Iris pigment epithelial cell (primary cell): ENCODE results near the gene ENTPD8.
"Not testable (repeated sequence)": the region's sequence is repeated elsewhere in the genome, so short reads cannot be mapped to it uniquely, and the experiment has no call there.

Experiments
- DNase-seq: peaks from one replicate; pipeline ENCODE4 v3.0.0-alpha.2; 2011; ENCODE audit warnings: low read depth

Gene ENTPD8

GRCh38 chr9:137411645-137412380 lies 29.3 kb downstream of the ENTPD8 start:
- peak; percentile 95 for DNase-seq

- peak; percentile 43 for DNase-seq
Observed at GRCh38 chr9:137411260-137411644, 29.9 kb downstream of the ENTPD8 start.

GRCh38 chr9:137410891-137411249 lies 30.3 kb downstream of the ENTPD8 start:
- no peak for DNase-seq

DNA sequence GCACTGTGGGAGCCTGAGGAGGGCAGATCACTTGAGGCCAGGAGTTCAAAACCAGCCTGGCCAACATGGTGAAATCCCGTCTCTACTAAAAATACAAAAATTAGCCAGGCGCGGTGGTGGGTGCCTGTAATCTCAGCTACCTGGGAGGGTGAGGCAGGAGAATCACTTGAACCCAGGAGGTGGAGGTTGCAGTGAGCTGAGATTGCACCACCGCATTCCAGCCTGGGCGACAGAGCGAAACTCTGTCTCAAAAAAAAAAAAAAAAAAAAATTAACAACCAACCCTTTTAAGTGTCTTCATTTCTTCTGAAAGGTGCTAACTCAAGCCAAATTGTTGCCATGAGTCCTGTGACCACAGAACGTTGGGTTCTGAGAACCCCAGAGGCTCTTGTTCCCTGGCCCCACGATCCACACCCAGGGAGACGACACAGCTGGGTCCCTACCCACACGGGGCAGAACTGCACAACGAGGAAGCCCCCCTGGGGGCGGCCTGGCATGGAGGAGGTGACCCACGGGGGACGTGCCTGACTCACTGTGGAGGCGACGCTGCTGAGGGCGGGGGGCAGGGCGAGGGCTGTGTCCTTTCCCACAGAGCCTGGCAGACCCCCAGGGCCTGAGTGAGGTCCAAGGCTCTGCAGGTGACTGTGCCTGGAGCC lies 30.8 kb downstream of the ENTPD8 start:
- DNase-seq = not testable (repeated sequence)

DNA sequence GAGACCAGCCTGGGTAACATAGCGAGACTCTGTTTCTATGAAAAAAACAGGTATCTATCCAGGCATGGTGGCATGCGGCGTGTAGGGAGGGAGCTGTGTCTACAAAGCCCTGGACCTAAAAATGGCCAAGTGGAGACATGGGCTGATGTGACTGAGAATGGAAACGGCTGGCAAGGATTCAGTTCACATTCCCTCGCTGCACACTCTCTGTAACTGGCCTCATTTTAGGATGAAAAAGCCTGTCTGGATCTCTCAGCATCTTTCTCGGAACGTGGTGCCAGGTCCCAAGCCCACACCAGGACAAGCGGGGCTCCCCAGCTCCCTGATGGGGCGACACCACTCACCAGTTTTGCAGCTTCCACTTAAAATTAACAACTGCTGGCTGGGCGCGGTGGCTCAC lies 31.6 kb downstream of the ENTPD8 start:
- DNase-seq = no peak

- DNase-seq = no peak
Observed at GRCh38 chr9:137408651-137409405, 32.3 kb downstream of the ENTPD8 start.

DNA sequence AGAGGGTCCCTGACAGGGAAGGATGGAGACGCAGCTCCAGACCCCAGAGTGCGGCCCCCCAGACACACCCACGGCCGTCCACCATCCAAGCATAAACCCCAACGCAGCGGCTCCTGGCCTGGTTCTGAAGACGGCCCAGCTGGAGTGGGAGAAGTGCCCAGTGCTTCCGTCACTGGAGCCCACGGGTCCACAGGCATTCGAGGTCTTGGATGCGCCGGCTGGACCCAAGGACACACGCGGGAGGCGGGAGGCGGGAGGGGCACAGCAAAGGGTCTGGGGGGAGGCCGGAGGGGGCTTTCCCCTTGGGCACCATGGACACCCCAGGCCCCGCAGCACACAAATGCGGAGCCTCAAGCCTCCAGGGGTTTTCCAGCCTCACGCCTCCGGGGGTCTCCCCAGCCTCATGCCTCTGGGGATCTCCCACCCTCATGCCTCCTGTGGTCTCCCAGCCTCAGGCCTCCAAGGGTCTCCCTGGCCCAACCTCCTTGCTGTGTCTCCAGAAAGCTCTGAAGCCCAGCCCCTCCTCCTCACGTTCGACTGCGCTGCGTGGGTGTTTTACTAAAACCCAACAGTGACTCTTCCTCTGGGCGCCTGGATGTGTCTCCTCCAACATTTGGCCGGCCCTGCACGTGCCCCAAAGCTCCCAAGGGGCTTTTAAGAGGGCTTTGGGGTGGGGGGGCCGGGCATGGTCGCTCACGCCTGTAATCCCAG lies 33.4 kb downstream of the ENTPD8 start:
- no peak for DNase-seq

GRCh38 chr9:137406876-137407589 lies 34.1 kb downstream of the ENTPD8 start:
- DNase-seq = peak; percentile 66

DNA sequence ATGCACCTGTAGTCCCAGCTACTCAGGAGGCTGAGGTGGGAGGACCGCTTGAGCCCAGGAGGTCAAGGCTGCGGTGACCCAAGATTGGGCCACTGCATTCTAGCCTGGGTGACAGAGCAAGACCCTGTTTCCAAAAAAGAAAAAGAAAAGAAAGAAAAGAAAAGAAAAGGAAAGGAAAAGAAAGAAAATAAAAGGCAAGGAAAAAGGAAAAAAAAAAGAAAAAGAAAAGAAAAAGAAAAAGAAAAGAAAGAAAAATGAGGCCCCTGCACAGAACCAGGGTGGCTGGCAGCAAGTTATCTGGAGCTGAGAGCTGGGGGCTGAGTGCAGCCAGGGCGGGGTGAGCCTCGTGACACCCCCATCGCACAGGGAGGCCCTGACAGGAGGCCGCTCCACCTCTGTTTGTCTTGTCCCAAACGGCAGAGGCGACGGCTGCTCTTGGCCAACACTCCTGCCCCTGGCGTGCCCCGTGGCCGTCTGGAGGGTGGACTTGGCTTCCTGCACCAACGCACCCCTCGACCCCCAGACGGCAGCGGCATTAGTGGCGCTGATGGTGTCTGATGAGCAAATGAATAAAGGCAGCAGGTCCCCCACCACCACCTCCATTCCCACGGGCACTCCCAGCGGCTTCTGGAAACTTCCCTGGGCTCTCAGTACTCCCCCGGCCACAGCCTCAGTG lies 34.9 kb downstream of the ENTPD8 start:
- DNase-seq = no peak

- DNase-seq = peak; percentile 29
Observed at GRCh38 chr9:137405677-137406081, 35.5 kb downstream of the ENTPD8 start.

DNA sequence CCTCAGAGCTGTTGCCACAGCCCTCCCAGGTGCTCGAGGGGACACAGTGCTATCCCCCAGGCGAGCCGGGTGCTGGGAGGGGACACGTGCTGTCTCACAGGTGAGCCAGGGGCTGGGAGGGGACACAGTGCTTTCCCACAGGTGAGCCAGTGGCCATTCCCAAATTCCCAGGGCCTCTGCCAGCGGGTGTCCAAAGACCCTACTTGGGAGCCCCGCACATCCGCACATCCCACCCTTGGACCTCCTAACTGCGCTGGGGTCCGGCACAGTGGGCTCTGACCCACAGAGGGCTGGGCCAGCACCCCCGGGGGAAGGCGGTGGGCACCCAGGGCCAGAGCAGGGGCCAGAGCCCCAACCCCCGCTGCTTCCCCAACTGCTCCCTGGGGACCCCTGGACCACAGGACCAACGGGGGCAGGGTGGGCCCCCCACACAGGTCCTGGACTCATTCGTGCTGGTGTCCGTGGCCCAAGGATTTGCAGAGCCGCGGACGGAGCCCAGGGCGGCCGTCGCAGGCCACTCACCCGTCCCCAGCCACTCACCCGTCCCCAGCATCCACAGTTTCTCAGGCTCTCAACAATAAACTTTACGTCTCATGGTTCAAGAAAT lies 36.1 kb downstream of the ENTPD8 start:
- no peak for DNase-seq

DNA sequence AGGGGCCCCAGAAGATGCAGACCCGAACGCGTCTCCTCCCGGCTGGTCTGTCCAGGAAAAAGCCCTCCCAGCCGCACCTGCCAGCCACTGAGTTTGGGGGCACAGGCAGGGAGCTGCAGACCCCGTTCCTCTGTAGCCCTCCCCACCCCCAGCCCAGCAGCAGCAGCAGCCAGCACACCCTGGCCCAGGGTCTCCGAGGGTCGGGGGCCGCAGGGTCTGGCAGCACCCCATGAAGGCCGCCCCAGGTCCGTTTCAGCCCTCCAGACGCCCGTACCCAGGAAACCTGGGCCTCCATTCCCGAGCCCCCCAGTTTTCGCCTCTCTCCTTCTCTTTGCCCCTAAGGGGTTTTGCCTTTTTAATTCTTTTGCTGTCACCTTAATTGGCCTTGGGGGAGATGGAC lies 37.9 kb downstream of the ENTPD8 start:
- DNase-seq = no peak

DNA sequence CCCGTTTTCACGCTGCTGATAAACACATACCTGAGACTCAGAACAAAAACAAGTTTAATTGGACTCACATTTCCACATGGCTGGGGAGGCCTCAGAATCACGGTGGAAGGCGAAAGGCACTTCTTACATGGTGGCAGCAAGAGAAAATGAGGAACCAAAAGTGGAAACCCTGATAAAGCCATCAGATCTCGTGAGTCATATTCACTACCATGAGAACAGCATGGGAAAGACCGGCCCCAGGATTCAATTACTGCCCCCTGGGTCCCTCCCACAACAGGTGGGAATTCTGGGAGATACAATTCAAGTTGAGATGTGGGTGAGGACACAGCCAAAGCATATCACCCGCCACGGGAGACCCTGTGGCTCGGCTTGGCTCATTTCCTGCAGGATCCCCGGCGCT lies 38.4 kb downstream of the ENTPD8 start:
- no peak for DNase-seq

DNA sequence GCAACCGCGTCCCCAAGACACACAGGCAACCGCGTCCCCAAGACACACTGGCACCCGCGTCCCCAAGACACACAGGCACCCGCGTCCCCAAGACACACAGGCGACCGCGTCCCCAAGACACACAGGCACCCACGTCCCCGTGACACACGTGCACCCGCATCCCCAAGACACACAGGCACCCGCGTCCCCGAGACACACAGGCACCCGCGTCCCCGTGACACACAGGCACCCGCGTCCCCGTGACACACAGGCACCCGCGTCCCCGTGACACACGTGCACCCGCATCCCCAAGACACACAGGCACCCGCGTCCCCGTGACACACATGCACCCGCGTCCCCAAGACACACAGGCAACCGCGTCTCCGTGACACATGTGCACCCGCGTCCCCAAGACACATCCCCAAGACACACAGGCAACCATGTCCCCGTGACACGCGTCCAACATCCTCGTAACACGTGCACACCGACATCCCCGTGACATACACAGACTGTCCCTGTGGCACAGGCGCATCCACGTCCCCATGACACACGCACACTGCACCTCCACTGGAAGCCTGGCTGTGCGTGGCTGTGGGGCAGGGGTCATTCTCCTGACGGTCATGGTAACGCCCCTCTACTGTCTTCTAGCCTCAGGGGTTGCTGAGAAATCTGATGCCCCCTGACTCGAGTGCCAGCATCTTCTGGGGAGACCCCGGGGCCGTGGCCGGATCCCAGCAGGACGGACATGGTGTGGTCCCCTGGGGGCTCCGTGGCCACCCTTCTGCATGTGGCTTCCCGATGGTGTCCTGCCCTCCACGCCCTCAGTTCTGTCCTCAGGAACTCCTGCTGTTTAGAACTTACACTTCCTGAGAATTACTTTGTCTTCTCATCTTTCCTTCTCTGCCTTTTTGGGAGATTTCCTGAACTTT lies 42.3 kb downstream of the ENTPD8 start:
- no peak for DNase-seq

DNA sequence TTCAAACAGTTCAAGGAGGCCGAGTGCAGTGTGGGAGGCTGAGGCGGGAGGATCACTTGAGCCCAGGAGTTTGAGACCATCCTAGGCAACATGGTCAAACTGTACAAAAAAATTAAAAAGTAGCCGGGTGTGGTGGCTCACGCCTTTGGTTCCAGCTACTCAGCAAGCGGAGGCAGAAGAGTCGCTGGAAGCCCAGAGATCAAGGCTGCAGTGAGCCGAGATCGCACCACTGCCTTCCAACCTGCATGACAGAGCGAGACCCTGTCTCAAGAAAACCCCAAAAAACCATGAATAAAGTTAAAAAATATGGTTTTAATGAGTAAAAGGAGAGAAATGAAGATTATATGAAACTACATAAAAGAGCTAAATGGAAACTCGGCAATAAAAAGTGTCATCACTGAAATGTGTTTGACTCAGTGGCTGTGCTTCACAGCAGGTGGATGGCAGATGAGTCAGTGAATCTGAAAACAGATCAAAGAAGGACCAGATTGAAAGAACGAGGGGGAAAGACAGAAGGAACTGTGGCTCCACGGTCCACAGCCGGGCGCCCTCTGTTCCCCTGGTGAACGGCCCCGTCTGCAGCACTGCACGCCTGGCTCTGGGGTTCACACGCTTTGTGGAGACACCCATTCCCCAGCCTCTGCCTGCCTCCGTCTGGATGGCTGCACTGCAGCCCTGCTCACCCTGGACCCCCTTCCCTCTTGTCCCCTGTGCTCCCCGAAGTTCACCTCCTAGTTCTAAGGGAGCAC lies 43.3 kb downstream of the ENTPD8 start:
- no peak for DNase-seq

DNA sequence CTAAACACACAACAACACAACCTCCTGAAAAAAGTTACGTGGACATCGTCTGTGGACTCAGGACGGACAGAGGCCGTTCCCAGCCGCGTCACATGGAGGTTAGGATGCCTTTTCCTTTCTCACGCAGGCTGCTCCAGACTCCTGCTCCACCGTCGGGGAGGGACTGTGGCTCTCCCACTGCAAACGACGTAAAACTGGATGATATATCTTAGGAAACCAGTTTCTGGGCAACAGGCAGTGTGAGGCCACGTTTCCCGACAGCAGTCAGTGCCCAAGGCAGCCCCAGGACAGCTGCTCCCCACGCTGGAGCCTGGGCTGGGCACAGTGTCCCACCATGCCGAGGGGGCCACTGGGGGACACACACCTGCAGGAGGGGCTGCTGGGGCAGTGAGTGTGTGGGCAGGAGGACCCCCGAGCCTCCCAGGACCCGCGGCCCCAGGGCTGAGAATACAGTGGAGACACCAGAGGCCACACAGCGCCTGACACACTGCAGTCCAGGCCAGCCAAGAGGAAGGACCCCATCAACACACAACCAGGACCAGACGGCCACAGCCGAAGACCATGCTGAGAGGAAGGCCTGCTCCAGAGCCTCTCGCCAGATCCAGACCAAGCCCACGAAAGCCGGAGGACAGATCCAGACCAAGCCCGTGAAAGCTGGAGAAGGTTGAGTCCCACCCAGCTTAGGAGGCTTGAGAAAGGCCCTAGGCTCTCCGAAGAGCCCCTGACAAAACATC lies 44.4 kb downstream of the ENTPD8 start:
- no peak for DNase-seq

GRCh38 chr9:137396227-137396626 lies 44.9 kb downstream of the ENTPD8 start:
- peak; percentile 97 for DNase-seq

DNA sequence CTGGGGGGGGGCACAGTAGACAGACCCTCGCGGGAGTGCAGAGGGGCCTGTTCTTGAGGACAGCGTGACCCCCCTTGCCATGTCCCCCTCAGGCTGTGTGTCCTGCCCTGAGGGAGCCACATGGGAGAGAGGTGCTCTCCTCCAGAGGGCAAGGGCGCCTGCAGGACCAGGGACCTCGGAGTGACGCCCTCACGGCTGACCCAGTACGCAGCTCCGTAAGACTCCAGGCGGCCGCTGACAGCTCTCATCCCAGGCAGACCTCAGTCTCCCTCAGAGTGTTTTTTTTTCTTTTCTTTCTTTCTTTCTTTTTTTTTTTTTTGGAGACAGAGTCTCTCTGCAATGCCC lies 45.5 kb downstream of the ENTPD8 start:
- DNase-seq = no peak
